Melanocyte of skin (primary cell): ENCODE data around the gene CD2AP. TPM values are rescaled to one million over a fixed set of nuclear protein-coding genes. Genes with fewer than 3 reads are reported as not detected.

Experiments
- small RNA-seq, 2 donors: library from RNA; depleted of rRNA; stranded (forward); fragments of <200 nt; gene quantifications; one replicate each; pipeline ENCODE3, GENCODE V24; 2012
- total RNA-seq, 2 donors: library from RNA; depleted of rRNA; stranded (reverse); fragments of >200 nt; gene quantifications; 2 replicates each; pipeline ENCODE4 v1.2.3, GENCODE V29; 2012

Gene CD2AP
- 10 to 100 TPM; 17.2 to 25.3 TPM for total RNA-seq

GRCh38 chr6:47477497-47478232, at the start of gene CD2AP:
Gene CD2AP (plus strand): TSS chr6:47477789. CDS start chr6:47478245, 456 bp downstream.

Small RNA genes lying within 50 kb of the gene (small RNA-seq; reads per million reads assigned to genes)
- gene RF00019 = 0 reads per million in 2 donors

Other genes with a start within 250 kb of the CD2AP start
- 1 to 10 TPM; 4.3 to 7.6 TPM for gene TNFRSF21, start 167.9 kb upstream of the CD2AP start, total RNA-seq
- not detected for gene ADGRF4, start 220.8 kb downstream of the CD2AP start, total RNA-seq